ENCODE results near the gene MT3. TPM values are rescaled to one million over a fixed set of nuclear protein-coding genes. Genes with fewer than 3 reads are reported as not detected.

The MT3 gene
- total RNA-seq, 4 donors from 2014 or later, result not detected

DNA sequence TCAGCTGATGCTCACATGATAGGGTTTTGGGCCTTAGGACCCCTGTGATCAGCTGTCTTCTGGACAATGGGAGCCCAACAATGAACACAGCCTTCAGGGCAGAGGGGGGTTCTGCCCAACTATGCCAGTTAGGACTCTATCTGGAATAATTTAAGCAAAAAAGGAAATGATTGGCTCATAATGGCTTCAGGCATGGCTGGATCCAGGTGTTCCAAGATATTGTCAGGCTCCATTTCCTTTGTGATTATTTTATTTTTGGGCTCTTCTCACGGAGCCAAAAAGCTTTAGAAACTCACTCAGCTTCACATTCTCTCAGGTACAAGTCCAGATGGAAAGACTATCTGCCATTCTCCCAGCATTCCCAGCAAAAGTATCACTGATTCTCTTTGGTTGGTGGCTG, 16.1 kb downstream of the MT3 start:
- DNase-seq, result no peak
- H3K4me3 ChIP-seq, result no peak overlapping the region
- TF ChIP-seq POLR2A (IDR thresholded peaks at IDR 0.05), result no peak
- TF ChIP-seq, protein P1, sequence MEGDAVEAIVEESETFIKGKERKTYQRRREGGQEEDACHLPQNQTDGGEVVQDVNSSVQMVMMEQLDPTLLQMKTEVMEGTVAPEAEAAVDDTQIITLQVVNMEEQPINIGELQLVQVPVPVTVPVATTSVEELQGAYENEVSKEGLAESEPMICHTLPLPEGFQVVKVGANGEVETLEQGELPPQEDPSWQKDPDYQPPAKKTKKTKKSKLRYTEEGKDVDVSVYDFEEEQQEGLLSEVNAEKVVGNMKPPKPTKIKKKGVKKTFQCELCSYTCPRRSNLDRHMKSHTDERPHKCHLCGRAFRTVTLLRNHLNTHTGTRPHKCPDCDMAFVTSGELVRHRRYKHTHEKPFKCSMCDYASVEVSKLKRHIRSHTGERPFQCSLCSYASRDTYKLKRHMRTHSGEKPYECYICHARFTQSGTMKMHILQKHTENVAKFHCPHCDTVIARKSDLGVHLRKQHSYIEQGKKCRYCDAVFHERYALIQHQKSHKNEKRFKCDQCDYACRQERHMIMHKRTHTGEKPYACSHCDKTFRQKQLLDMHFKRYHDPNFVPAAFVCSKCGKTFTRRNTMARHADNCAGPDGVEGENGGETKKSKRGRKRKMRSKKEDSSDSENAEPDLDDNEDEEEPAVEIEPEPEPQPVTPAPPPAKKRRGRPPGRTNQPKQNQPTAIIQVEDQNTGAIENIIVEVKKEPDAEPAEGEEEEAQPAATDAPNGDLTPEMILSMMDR (IDR thresholded peaks at IDR 0.05), result no peak
- H3K4me1 ChIP-seq, result peaks cover 0 to 12% (median 6%) of the 10 kb centered on the region in 4 donors
- H3K27me3 ChIP-seq, result no peaks in the 10 kb centered on the region
- peak overlapping the region; percentile 75 to 93 (median 84) for H3K27ac ChIP-seq
- H3K36me3 ChIP-seq, result no peaks in the 10 kb centered on the region
- H3K9me3 ChIP-seq, result no peaks in the 10 kb centered on the region

DNA sequence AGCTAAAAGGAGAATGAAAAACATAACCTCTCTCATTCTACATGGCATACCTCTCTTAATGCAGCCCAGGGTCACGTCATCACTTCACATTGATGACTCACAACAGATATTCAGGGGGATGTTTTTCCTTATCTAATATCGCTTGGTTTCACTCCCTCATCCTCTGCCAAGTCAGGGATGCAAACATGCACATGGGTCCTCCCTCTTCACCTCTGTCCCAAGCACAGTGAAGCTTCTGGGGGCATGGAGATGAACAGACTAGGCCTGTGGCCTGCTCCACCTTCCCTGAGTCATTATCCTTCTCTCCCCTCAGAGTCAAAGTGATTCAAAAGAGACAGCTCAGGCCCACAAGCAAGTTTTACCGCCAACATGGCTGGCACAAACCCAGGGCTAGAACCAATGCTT, 16.7 kb downstream of the MT3 start:
- Histone ChIP-seq H3K27me3 (no peaks in the 10 kb centered on the region), H3K36me3 (no peaks in the 10 kb centered on the region), H3K4me3 (no peak overlapping the region), H3K27ac (peak overlapping the region; percentile 75 to 93 (median 84)), H3K9me3 (no peaks in the 10 kb centered on the region), H3K4me1 (peaks cover 0 to 14% (median 7%) of the 10 kb centered on the region in 4 donors)
- DNase-seq, result peak in 1 of 3 donors; percentile 62
- TF ChIP-seq, protein P1 (IDR thresholded peaks at IDR 0.05), result no peak
- TF ChIP-seq POLR2A (IDR thresholded peaks at IDR 0.05), result no peak

DNA sequence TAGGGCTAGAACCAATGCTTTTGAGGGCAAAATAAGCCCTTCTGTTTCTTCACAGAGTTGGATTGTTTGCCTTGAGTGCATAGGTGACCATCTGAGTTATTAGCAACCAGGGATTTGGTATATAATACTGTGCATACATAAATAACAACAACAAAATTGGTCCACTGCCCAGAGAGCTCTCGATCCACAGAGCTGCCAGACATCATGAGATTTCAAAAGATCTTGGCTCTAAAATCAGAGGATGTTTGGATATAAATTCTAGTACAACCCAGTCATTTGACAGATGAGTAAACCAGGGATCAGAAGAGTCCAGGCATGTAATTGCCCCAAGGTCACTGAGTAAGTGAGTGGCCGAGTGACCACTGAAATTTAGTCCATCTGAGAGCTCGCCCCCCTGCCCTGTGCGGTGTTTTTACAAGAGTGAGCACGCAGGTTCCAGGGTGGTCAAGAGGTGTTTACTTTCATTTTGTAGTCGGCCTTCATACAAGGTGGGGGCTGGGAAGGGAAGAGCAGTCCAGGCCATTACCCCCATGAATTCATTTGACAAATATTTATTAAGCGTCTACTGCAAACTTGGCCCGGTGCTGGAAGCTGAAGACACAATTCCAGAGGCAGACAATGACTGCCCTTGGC, 17.3 kb downstream of the MT3 start:
- Histone ChIP-seq H3K9me3 (no peaks in the 10 kb centered on the region), H3K27ac (peak overlapping the region; percentile 75 to 93 (median 84)), H3K4me3 (no peak overlapping the region), H3K4me1 (peaks cover 0 to 14% (median 7%) of the 10 kb centered on the region in 4 donors), H3K27me3 (no peaks in the 10 kb centered on the region), H3K36me3 (no peaks in the 10 kb centered on the region)
- DNase-seq, result peak in 2 of 3 donors; percentile 52 to 58
- no peak for TF ChIP-seq POLR2A (IDR thresholded peaks at IDR 0.05)
- TF ChIP-seq, protein P1 (IDR thresholded peaks at IDR 0.05), result no peak

DNA sequence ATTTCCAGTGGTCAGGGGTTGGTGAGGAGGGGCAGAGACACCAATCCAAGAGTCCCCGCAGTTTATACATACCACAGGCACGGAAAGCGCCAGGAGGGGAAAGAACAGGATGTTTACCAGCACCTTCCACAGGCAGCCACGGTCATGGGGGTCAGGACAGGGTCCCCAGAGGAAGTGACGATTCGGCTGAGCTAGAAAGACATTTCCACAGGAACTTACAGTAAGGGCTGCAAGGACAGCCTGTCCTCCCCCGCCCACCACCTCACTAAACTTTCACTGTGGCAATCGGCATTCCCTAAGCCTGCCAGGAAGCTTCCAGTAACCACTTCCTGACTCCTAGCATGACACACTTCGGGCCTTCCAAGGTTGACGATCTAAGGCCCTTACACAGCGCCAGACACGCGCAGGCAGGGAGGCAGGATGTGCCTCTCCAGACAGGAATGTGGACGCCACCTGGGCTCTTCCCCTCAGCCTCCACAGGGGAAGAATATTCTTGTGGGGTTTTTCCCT, 17.8 kb downstream of the MT3 start:
- Histone ChIP-seq H3K4me1 (peaks cover 0 to 14% (median 7%) of the 10 kb centered on the region in 4 donors), H3K9me3 (no peaks in the 10 kb centered on the region), H3K4me3 (no peak overlapping the region), H3K36me3 (no peaks in the 10 kb centered on the region), H3K27me3 (no peaks in the 10 kb centered on the region), H3K27ac (peak overlapping the region; percentile 75 to 93 (median 84))
- peak; percentile 48 to 85 (median 64) for DNase-seq
- TF ChIP-seq POLR2A (IDR thresholded peaks at IDR 0.05), result no peak

DNA sequence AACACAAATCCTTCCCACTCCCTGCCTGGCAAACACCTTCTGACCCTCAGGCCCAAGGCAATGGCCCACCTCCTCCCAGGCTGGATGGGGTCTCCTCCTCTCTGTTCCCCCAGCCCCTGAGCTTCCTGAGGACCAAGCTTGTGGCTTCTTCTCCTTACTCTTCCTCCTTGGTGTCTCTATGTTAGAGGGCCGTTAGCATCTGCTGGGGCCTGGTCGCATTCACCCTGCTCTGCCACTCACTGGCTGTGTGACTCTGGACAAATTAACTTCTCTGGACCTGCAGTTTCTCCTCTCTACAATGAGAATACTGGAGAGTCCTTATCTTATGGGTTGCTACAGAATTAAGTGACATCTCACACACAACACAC, 18.3 kb downstream of the MT3 start:
- peak in 1 of 3 donors; percentile 53 for DNase-seq
- H3K4me1 ChIP-seq, result peaks cover 0 to 14% (median 7%) of the 10 kb centered on the region in 4 donors
- no peaks in the 10 kb centered on the region for H3K9me3 ChIP-seq
- H3K36me3 ChIP-seq, result no peaks in the 10 kb centered on the region
- peak overlapping the region in 3 of 4 donors; percentile 40 to 66 (median 58) for H3K4me3 ChIP-seq
- no peak for TF ChIP-seq POLR2A (IDR thresholded peaks at IDR 0.05)
- TF ChIP-seq, protein P1 (IDR thresholded peaks at IDR 0.05), result no peak
- H3K27me3 ChIP-seq, result no peaks in the 10 kb centered on the region
- H3K27ac ChIP-seq, result peak overlapping the region; percentile 75 to 93 (median 84)

Measured in Peyer's patch (tissue), 4 donors.